LNCaP clone FGC (cell line): Measurements from ENCODE around the gene SAMD13.

Source experiments
- DNase-seq: peaks from one replicate; pipeline ENCODE4 v3.0.0-alpha.2; 2011; ENCODE audit warnings: low read depth
- H3K4me3 ChIP-seq: 2 replicates; pipeline ENCODE4 v1.5.1; 2011; ENCODE audit warnings: mild to moderate bottlenecking, low read depth, low read length, control low read depth
- TF ChIP-seq, protein P1 (sequence below): IDR thresholded peaks from 2 replicates; pipeline ENCODE4 v1.5.1; 2012; ENCODE audit warnings: mild to moderate bottlenecking; ENCODE audit not compliant: control insufficient read depth, insufficient read depth; ENCODE audit errors: extremely low read depth

The SAMD13 gene

DNA sequence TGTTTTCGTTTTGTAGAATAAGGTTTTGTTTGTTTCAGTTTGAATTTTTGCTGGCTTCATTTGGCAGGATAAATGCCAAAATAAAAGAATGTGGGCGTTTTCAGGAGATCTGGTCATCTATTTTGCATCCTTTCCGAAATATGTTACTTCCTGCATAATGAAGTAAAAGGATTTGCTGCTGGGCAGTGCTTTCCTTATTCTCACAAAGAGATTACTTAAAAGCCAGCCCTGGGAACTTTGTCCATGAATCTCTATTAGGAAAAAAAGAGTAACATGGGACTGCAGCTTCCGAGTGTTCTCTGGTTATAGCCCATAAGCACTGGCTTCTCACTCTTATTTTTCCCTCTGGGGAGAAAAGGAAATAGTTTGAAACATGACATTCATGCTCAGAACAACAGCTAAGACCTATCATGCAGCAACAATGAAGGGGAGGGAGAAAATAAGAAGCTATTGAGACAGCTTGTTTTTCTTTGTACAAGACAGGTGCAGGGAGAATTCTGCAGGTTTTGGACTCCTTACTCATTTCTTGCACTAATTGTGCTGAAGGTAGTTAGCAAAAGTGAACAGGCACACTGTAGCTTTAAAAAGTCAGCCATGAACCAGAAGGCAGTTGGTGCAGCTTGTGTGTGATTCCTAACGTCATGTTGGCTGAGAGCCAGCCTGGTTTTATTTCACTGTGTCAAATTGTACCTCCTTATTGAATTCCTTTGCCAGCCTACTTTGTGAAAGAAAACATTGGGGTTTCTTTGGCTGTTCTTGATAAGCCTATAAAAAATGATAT is at the start of gene SAMD13:
TSS of gene SAMD13 (plus strand) at position 705 of the 781 bp plus-strand sequence. CDS start 1,527 bp downstream, outside the sequence.
- peak within 1 kb of the TSS; percentile 49 for H3K4me3 ChIP-seq
- TF ChIP-seq, protein P1, sequence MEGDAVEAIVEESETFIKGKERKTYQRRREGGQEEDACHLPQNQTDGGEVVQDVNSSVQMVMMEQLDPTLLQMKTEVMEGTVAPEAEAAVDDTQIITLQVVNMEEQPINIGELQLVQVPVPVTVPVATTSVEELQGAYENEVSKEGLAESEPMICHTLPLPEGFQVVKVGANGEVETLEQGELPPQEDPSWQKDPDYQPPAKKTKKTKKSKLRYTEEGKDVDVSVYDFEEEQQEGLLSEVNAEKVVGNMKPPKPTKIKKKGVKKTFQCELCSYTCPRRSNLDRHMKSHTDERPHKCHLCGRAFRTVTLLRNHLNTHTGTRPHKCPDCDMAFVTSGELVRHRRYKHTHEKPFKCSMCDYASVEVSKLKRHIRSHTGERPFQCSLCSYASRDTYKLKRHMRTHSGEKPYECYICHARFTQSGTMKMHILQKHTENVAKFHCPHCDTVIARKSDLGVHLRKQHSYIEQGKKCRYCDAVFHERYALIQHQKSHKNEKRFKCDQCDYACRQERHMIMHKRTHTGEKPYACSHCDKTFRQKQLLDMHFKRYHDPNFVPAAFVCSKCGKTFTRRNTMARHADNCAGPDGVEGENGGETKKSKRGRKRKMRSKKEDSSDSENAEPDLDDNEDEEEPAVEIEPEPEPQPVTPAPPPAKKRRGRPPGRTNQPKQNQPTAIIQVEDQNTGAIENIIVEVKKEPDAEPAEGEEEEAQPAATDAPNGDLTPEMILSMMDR: no peak
- DNase-seq: peak; percentile 88

- TF ChIP-seq, protein P1: no peak
- no peak for DNase-seq
- H3K4me3 ChIP-seq: no peak overlapping the region
Measured at GRCh38 chr1:84253036-84253435, 48.5 kb upstream of the SAMD13 start.

DNA sequence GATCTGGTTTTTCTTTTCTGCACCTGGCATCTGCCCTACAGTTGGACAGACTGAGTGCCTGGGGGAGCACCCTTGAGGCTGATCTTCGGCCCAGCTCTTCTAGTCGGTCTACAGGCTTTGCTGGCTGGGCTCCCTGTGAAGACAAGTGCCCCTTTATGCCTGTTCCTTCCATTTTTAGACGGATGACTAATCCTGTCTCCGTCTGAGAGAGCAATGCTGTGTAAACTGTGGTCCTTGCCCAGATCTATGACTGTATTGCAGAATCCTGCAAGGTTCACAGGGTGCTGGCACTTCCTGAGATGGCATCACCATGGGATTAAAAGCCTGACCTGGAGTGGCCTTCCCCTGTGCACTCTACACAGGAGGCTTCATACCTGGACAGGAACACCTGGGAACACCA is 47.6 kb upstream of the SAMD13 start:
- TF ChIP-seq, protein P1: no peak
- DNase-seq: peak; percentile 34

DNA sequence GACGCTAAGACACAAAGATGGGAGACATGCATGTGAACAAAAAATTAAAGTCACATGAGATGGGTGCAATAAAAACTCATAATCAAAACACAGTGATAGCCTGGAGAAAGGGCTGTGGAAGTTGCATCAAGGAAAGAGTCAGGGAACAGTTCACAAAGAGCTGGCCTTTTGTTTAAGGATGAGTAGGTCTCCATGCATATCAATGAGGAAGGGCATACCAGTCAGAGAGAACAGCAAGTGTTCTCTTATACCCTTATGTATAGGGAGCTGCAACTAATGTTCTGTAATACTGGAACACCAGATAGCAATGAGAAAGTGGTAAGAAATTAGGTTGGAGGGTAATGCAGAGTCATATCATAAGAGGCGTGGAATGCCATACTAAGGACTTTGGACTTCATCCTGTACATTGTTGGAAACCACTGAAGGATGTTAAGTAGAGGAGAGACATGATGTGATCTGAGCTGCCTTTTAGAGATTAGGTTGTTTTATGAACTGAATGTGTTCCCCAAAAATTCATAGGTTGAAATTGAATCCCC is 46.7 kb upstream of the SAMD13 start:
- no peak for DNase-seq
- TF ChIP-seq, protein P1: no peak
- no peak overlapping the region for H3K4me3 ChIP-seq

More for the DNA sequence above, 47.6 kb upstream of the SAMD13 start:
- no peak overlapping the region for H3K4me3 ChIP-seq

DNA sequence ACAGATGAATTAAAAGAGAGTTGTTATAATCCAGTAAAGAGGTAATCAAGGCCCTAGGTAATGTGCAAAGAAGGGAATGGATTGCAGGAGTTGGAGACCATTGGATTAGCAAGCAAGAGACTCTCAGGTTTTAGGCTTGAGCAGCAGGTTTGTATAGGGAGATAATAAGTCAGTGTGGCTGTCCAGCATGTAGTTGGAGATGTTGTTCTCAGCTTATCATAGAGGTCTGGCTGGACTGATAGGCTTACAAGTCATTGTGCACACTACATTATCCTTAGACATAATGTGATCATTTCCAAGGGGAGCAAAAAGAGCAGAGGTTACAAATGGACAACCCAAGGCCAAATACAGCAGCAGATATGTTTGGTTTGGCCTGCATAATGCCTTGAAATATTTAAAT is 45.9 kb upstream of the SAMD13 start:
- no peak for DNase-seq

GRCh38 chr1:84257617-84258016 is 43.9 kb upstream of the SAMD13 start:
- DNase-seq: no peak
- TF ChIP-seq, protein P1: no peak
- no peak overlapping the region for H3K4me3 ChIP-seq

More for the DNA sequence above, 45.9 kb upstream of the SAMD13 start:
- TF ChIP-seq, protein P1: no peak
- no peak overlapping the region for H3K4me3 ChIP-seq
